OCI-LY7 (cell line): ENCODE data around the gene TNS1. TPM values are rescaled to one million over a fixed set of nuclear protein-coding genes. Genes with fewer than 3 reads are reported as not detected.

ENCODE experiments used
- BruUV-seq: library from RNA; stranded (reverse); fragments of 400-500 nt; replicated peaks from 2 replicates; lab custom pipeline; 2021; lab: Mats Ljungman, UMichigan
- CTCF ChIA-PET: fragments of 300-600 bp; sonication (Branson Sonifier 250); formaldehyde crosslinking; loops from one replicate; lab custom pipeline; 2022; ENCODE audit warnings: antibody characterized with exemption; ENCODE audit not compliant: unreplicated experiment; lab: Charles Lee
- POLR2A ChIA-PET: fragments of 300-600 bp; sonication (Branson Sonifier 250); formaldehyde crosslinking; loops from one replicate; lab custom pipeline; 2022; ENCODE audit warnings: antibody characterized with exemption; lab: Charles Lee
- DNase-seq: peaks from one replicate; pipeline ENCODE4 v3.0.0-alpha.2; 2015; ENCODE audit warnings: low spot score
- H2AFZ ChIP-seq: fragments of 200-600 bp; sonication (generic), shearing (Covaris generic); 2 replicates; pipeline ENCODE4 v1.6.1; 2014; ENCODE audit warnings: mild to moderate bottlenecking, antibody characterized with exemption, low read length, moderate library complexity
- H3K27ac ChIP-seq: fragments of 200-600 bp; sonication (generic); 2 replicates; pipeline ENCODE4 v1.5.1; 2014; ENCODE audit warnings: mixed run types, low read depth, mild to moderate bottlenecking, moderate library complexity, low read length, inconsistent platforms; ENCODE audit not compliant: poor library complexity, severe bottlenecking
- H3K36me3 ChIP-seq: fragments of 200-600 bp; sonication (generic); 2 replicates; pipeline ENCODE4 v1.6.1; 2014; ENCODE audit warnings: mild to moderate bottlenecking, antibody characterized with exemption, low read length, moderate library complexity, mixed read lengths; ENCODE audit not compliant: insufficient read depth
- H3K4me1 ChIP-seq: fragments of 200-600 bp; sonication (generic); 2 replicates; pipeline ENCODE4 v1.5.1; 2014; ENCODE audit warnings: mild to moderate bottlenecking, low read length; ENCODE audit not compliant: insufficient read depth, poor library complexity, severe bottlenecking
- H3K4me2 ChIP-seq: fragments of 200-600 bp; sonication (generic); 2 replicates; pipeline ENCODE4 v1.6.1; 2014; ENCODE audit warnings: mild to moderate bottlenecking, low read length
- H3K4me3 ChIP-seq: fragments of 200-600 bp; sonication (generic); 2 replicates; pipeline ENCODE4 v1.5.1; 2014; ENCODE audit warnings: mild to moderate bottlenecking, low read depth, low read length; ENCODE audit not compliant: poor library complexity, severe bottlenecking
- H3K79me2 ChIP-seq: fragments of 200-600 bp; sonication (generic); 2 replicates; pipeline ENCODE4 v1.6.1; 2016; ENCODE audit warnings: low read depth, mild to moderate bottlenecking, low read length, moderate library complexity, mixed read lengths; ENCODE audit not compliant: insufficient read depth
- H3K9me2 ChIP-seq: fragments of 200-600 bp; sonication (generic); 2 replicates; pipeline ENCODE4 v1.6.1; 2016; ENCODE audit warnings: mild to moderate bottlenecking, low read length, mixed read lengths; ENCODE audit not compliant: insufficient read depth
- H3K9me3 ChIP-seq: fragments of 200-600 bp; sonication (generic); 2 replicates; pipeline ENCODE4 v1.6.1; 2014; ENCODE audit warnings: mild to moderate bottlenecking, mixed run types, low read length, mixed read lengths
- H4K20me1 ChIP-seq: fragments of 200-600 bp; sonication (generic); 2 replicates; pipeline ENCODE4 v1.6.1; 2014; ENCODE audit warnings: mild to moderate bottlenecking, antibody characterized with exemption, low read length, moderate library complexity, mixed read lengths; ENCODE audit not compliant: insufficient read depth
- CTCF ChIP-seq: fragments of 200-600 bp; sonication (generic); conservative IDR thresholded peaks from 2 replicates; pipeline ENCODE4 v1.5.1; 2014; ENCODE audit warnings: mild to moderate bottlenecking, antibody characterized with exemption, low read length, moderate library complexity, mixed read lengths
- EZH2phosphoT487 ChIP-seq: fragments of 200-600 bp; sonication (generic); IDR thresholded peaks from 2 replicates; pipeline ENCODE4 v1.6.1; 2018; ENCODE audit warnings: low read depth, borderline replicate concordance, mild to moderate bottlenecking, mixed run types, antibody characterized with exemption, low read length, moderate library complexity, mixed read lengths
- intact Hi-C: fragments of 100-400 bp; cut with micrococcal nuclease; formaldehyde crosslinking; loops from one replicate; pipeline ENCODE4 v1.10.0; 2022; ENCODE audit not compliant: unreplicated experiment
- total RNA-seq, 2 experiments: library from RNA; depleted of rRNA in 1 of 2; stranded (reverse); fragments of >200 nt in 1 of 2; shearing (Covaris generic) in 1 of 2; gene quantifications; 2 replicates each; pipeline ENCODE4 v1.2.3, GENCODE V29; 2014 to 2022

TNS1 gene
- total RNA-seq, 2 experiments from 2014 or later: not detected

GRCh38 chr2:217954971-217955740 is 47.6 kb downstream of the TNS1 start:
- H3K9me3 ChIP-seq: no peaks in the 10 kb centered on the region
- DNase-seq: no peak
- intact Hi-C loops: no loop called here
- no peaks in the 10 kb centered on the region for H4K20me1 ChIP-seq
- no peaks in the 10 kb centered on the region for H3K79me2 ChIP-seq
- no peak overlapping the region for H3K4me2 ChIP-seq
- no TSS peak for BruUV-seq
- CTCF ChIA-PET: no interaction called here
- H3K36me3 ChIP-seq: no peaks in the 10 kb centered on the region
- POLR2A ChIA-PET: no interaction called here
- no peaks in the 10 kb centered on the region for H3K9me2 ChIP-seq
- no peak overlapping the region for H3K27ac ChIP-seq
- TF ChIP-seq EZH2phosphoT487 (no peak), CTCF (no peak)
- no peak overlapping the region for H2AFZ ChIP-seq
- H3K4me1 ChIP-seq: no peaks in the 10 kb centered on the region
- no peak overlapping the region for H3K4me3 ChIP-seq

- Histone ChIP-seq H3K4me1 (no peaks in the 10 kb centered on the region), H3K4me3 (no peak overlapping the region), H3K9me2 (no peaks in the 10 kb centered on the region), H3K9me3 (no peaks in the 10 kb centered on the region), H4K20me1 (no peaks in the 10 kb centered on the region), H3K4me2 (no peak overlapping the region), H3K36me3 (no peaks in the 10 kb centered on the region), H2AFZ (no peak overlapping the region), H3K27ac (no peak overlapping the region), H3K79me2 (no peaks in the 10 kb centered on the region)
- no peak for DNase-seq
- TF ChIP-seq EZH2phosphoT487 (no peak), CTCF (no peak)
- no TSS peak for BruUV-seq
- CTCF ChIA-PET: no interaction called here
- intact Hi-C loops: no loop called here
- POLR2A ChIA-PET: no interaction called here
Measured at GRCh38 chr2:217954469-217954868, 48.3 kb downstream of the TNS1 start.

DNA sequence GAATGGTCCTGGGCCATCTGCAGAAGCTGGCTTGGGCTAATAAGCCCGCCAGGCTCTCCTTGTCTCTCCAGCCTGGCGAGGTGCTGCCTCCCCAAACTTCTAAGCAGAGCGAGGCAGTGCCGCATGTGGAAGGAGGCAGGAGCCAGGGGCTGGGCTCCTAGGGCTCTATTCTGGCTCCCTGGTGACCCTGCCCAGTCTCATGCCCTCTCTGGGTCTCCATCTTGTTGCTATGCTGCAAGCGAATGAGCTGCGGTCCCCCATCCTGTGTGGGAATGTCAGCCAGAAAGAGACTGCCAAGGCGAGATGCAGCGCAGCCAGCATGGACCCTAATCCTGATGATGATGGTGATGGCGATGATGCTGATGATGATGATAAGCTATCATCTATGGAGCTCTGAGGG is 48.7 kb downstream of the TNS1 start:
- Histone ChIP-seq H3K79me2 (no peaks in the 10 kb centered on the region), H3K4me3 (no peak overlapping the region), H3K36me3 (no peaks in the 10 kb centered on the region), H2AFZ (no peak overlapping the region), H3K27ac (no peak overlapping the region), H3K9me2 (no peaks in the 10 kb centered on the region), H4K20me1 (no peaks in the 10 kb centered on the region), H3K4me1 (no peaks in the 10 kb centered on the region), H3K9me3 (no peaks in the 10 kb centered on the region), H3K4me2 (no peak overlapping the region)
- CTCF ChIA-PET: no interaction called here
- TF ChIP-seq CTCF: no peak
- TF ChIP-seq EZH2phosphoT487: no peak
- DNase-seq: no peak
- POLR2A ChIA-PET: no interaction called here
- no TSS peak for BruUV-seq
- intact Hi-C loops: no loop called here
